WTC11 (cell line): ENCODE measurements around the gene KLK14.

Source experiments
- CREB1 ChIP-seq: sonication (generic); formaldehyde crosslinking; IDR thresholded peaks from 2 replicates; pipeline ENCODE4 v1.8.0; 2023; ENCODE audit warnings: mild to moderate bottlenecking, missing genetic modification reagents
- CTCF ChIP-seq: fragments of 200-600 bp; IDR thresholded peaks from 2 replicates; pipeline ENCODE4 v1.8.0; 2022; ENCODE audit warnings: antibody characterized with exemption
- KAT7 ChIP-seq: sonication (generic); formaldehyde crosslinking; IDR thresholded peaks from 2 replicates; pipeline ENCODE4 v1.8.1; 2023; ENCODE audit warnings: missing genetic modification reagents, mild to moderate bottlenecking, borderline replicate concordance

DNA sequence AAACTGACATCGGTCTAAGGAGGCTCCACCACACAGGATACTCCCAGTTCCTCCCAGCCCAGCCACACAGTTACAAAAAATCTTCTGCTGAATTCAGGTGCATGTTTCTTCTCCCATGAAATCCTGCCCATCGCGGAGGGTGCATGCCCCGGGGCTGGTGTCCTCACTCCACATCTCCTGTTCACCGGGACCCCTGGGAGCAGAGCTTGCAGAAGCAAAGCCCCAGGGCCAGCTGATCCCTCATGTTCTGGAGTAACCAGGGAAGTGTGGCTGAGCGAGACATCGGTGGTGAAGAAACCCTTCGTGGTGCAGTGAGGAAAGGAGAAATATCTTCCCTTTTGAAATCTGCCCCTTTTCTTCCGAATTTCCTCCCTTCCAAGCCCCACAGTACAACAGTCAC, 41.1 kb upstream of the KLK14 start:
- TF ChIP-seq CTCF: no peak
- no peak for TF ChIP-seq CREB1 (CRISPR knock-in tag)
- TF ChIP-seq KAT7: no peak
